Astrocyte (in vitro differentiated cells and primary cell): Measurements from ENCODE around the gene DRGX.

Experiments
- CTCF ChIP-seq: IDR thresholded peaks from 2 replicates; pipeline ENCODE4 v1.5.1; 2011; ENCODE audit warnings: low read depth, mild to moderate bottlenecking, inconsistent platforms, low read length, moderate library complexity; ENCODE audit not compliant: insufficient read depth
- EZH2 ChIP-seq: IDR thresholded peaks from 2 replicates; pipeline ENCODE4 v1.6.1; 2012; ENCODE audit warnings: mild to moderate bottlenecking, low read length, inconsistent platforms; ENCODE audit not compliant: insufficient read depth

GRCh38 chr10:49344840-49345239 lies 51.0 kb downstream of the DRGX start:
- TF ChIP-seq CTCF (no peak), EZH2 (no peak)
